Measurements from ENCODE around the gene SH3PXD2B.

Gene SH3PXD2B

DNA sequence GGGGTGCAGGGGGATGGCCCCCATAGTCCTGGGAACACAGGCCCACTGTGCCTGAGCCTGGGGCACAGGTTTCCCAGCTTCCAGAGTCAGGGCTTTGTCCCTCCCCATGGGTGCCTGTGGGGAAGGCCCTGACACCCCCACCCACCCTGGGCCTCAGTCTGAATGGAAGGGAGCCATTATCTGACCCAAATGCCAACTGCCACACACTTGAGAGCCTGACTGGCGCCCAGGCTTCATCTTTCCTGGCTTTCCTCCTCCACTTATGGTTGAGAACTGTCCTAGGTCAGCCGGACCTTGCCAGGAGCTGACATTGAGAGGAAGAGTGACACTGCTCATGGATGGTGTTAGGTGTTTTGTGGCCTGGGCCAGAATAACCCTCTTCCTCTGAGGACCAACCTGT, 24.0 kb downstream of the SH3PXD2B start:
- no peak overlapping the region for H3K4me3 ChIP-seq (ENCODE audit: low read depth in 1 of 2, low read length in 2 of 2)
- no peaks in the 10 kb centered on the region for H3K27me3 ChIP-seq (ENCODE audit: control insufficient read depth in 1 of 2, insufficient read depth in 2 of 2, low read length in 2 of 2)
- peaks cover 45% of the 10 kb centered on the region for H3K4me1 ChIP-seq (ENCODE audit: insufficient read depth, low read length)
- H3K27ac ChIP-seq (ENCODE audit: low read depth, low read length) = peak overlapping the region; percentile 65
- no peaks in the 10 kb centered on the region for H3K36me3 ChIP-seq (ENCODE audit: insufficient read depth, low read length)
- H3K9ac ChIP-seq (ENCODE audit: low read length) = no peak overlapping the region
- no peaks in the 10 kb centered on the region for H3K9me3 ChIP-seq (ENCODE audit: low read length)

DNA sequence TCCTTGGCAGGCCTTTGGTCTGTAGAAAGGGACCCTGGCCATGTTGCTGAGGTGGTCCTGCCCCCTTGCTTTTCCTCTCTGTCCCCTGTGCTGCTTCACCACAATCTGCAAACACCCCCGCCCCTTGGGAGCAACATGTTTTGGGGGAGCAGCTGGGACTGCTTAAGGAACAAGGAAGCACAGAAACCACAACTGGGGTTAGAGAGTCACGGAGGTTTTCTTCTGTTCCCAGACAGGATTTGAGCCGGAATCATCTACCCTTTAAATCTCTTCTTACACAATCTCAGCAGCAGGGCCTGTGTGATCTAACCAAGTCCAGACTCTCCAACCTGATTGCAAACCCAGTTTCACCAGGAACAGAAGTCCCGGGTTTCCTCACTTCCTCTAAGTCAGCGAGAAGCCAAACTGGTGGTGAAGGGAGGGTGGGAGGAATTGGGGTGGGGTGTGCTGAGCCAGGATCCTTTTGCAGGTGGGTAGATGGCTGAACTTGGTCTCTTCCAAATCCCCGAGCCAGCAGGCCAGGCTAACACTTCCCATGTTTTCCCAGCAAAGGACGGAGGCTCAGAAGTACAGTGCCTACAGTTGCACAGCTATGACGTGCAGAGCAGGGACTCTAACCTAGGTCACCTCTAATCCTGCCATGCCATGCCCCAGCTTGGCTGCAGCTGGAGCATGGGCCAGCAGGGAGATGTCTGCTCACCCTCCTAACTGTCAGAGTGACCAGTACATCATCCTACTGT, 25.0 kb downstream of the SH3PXD2B start:
- H3K4me1 ChIP-seq (ENCODE audit: insufficient read depth, low read length) = peaks cover 52% of the 10 kb centered on the region
- H3K27me3 ChIP-seq (ENCODE audit: control insufficient read depth in 1 of 2, insufficient read depth in 2 of 2, low read length in 2 of 2) = no peaks in the 10 kb centered on the region
- no peak overlapping the region for H3K4me3 ChIP-seq (ENCODE audit: low read depth in 1 of 2, low read length in 2 of 2)
- H3K27ac ChIP-seq (ENCODE audit: low read depth, low read length) = peak overlapping the region; percentile 65
- no peak overlapping the region for H3K9ac ChIP-seq (ENCODE audit: low read length)
- H3K9me3 ChIP-seq (ENCODE audit: low read length) = no peaks in the 10 kb centered on the region
- no peaks in the 10 kb centered on the region for H3K36me3 ChIP-seq (ENCODE audit: insufficient read depth, low read length)

DNA sequence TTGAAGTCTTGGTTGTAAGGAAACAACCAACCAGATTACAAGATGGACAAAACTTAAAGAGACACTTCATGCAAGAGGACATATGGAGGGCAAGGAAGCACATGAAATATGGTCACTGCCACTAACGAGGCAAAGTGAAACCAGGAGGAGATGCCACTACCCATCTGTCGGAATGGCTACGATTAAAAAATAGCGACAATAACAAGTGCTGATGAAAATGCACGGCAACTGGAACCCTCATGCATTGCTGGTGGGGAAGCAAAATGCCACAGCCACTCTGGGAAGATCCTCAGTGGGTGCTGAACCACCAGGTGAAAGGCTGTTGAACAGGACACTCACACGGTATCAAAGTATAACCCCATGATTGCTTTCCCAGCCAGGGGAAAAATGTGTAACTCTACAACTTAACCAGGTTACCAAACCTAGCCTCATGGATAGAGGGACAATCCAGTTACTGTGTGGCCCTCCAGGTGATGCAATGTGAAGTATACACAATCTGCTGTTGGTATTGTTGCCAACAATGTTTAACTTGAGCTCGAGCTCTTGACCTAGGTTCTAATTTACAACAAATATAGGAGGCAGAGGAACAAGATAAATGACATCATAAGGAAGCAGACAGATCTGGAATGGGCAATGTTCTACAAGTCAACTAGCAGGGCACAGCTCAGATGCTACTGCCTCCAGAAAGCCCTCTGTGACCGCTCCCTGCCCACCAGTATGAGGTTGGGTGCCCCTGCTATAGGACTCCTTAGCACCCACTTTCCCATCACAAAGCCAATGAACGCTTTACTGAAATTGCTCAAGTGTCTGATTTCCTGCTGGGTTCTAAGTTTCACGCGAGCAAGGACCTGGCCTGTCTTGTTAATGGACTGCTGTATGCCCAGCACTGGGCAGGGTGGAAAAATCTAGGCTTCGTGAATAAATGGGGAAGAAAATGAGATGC, 25.8 kb downstream of the SH3PXD2B start:
- no peaks in the 10 kb centered on the region for H3K27me3 ChIP-seq (ENCODE audit: control insufficient read depth in 1 of 2, insufficient read depth in 2 of 2, low read length in 2 of 2)
- H3K27ac ChIP-seq (ENCODE audit: low read depth, low read length) = no peak overlapping the region
- no peaks in the 10 kb centered on the region for H3K36me3 ChIP-seq (ENCODE audit: insufficient read depth, low read length)
- peaks cover 58% of the 10 kb centered on the region for H3K4me1 ChIP-seq (ENCODE audit: insufficient read depth, low read length)
- no peak overlapping the region for H3K9ac ChIP-seq (ENCODE audit: low read length)
- no peaks in the 10 kb centered on the region for H3K9me3 ChIP-seq (ENCODE audit: low read length)
- H3K4me3 ChIP-seq (ENCODE audit: low read depth in 1 of 2, low read length in 2 of 2) = no peak overlapping the region

DNA sequence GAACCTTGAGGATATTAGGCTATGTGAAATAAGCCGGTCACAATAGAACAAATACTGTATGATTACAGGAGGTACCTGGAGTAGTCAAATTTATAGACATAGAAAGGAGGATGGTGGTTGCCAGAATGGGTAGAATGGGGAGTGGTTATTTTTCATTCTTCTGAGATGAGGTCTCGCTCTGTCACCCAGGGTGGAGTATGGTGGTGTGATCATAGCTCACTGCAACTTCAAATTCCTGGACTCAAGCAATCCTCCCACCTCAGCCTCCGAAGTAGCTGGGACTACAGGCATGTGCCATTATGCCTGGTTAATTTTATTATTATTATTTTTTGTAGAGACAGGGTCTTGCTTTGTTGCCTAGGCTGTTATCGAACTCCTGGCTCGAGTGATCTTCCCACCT, 27.1 kb downstream of the SH3PXD2B start:
- no peaks in the 10 kb centered on the region for H3K9me3 ChIP-seq (ENCODE audit: low read length)
- no peaks in the 10 kb centered on the region for H3K27me3 ChIP-seq (ENCODE audit: control insufficient read depth in 1 of 2, insufficient read depth in 2 of 2, low read length in 2 of 2)
- no peak overlapping the region for H3K4me3 ChIP-seq (ENCODE audit: low read depth in 1 of 2, low read length in 2 of 2)
- no peak overlapping the region for H3K9ac ChIP-seq (ENCODE audit: low read length)
- no peak overlapping the region for H3K27ac ChIP-seq (ENCODE audit: low read depth, low read length)
- no peaks in the 10 kb centered on the region for H3K36me3 ChIP-seq (ENCODE audit: insufficient read depth, low read length)
- peaks cover 58% of the 10 kb centered on the region for H3K4me1 ChIP-seq (ENCODE audit: insufficient read depth, low read length)

DNA sequence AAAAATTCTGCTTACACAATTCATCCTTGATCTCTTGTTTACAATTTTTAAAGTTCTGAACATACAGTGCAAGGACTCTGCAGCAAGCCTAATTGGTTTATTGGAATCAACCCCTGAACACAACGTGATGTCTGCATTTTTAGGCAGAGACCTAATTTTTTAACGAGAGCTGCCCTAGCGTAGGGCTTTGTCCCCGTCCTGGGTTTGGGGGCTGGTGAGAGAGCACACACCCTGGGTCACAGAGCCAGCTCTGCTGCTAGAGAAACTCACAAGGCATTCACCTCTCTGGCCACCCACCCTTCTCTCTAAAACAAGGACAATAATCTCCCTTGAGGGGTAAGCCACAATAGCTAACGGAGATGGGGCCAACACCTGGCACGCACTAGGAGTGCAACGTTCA, 28.2 kb downstream of the SH3PXD2B start:
- H3K9ac ChIP-seq (ENCODE audit: low read length) = no peak overlapping the region
- no peak overlapping the region for H3K4me3 ChIP-seq (ENCODE audit: low read depth in 1 of 2, low read length in 2 of 2)
- H3K27ac ChIP-seq (ENCODE audit: low read depth, low read length) = peak overlapping the region; percentile 63
- peaks cover 6% of the 10 kb centered on the region for H3K36me3 ChIP-seq (ENCODE audit: insufficient read depth, low read length)
- no peaks in the 10 kb centered on the region for H3K9me3 ChIP-seq (ENCODE audit: low read length)
- H3K27me3 ChIP-seq (ENCODE audit: control insufficient read depth in 1 of 2, insufficient read depth in 2 of 2, low read length in 2 of 2) = no peaks in the 10 kb centered on the region
- peaks cover 62% of the 10 kb centered on the region for H3K4me1 ChIP-seq (ENCODE audit: insufficient read depth, low read length)

DNA sequence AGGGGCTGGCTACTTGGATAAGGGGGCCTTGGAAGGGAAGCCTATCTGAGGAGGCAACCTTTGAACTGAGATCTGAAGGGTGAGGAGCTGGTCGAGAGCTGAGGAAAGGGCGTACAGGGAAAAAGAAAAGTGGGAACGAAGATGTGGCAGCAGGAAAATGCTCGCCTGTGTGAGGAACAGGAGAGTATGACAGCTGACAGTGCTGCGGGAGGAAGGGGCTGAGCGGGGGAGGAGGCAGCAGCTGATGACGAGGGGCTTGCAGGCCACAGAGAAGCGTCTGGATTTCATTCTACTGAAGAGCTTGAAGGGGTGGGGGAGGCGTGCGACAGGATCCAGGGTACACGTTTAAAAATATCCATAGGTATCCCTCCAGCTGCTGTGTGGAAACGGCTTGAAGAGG, 28.9 kb downstream of the SH3PXD2B start:
- peaks cover 11% of the 10 kb centered on the region for H3K36me3 ChIP-seq (ENCODE audit: insufficient read depth, low read length)
- H3K9me3 ChIP-seq (ENCODE audit: low read length) = no peaks in the 10 kb centered on the region
- no peak overlapping the region for H3K9ac ChIP-seq (ENCODE audit: low read length)
- peak overlapping the region; percentile 63 for H3K27ac ChIP-seq (ENCODE audit: low read depth, low read length)
- H3K4me3 ChIP-seq (ENCODE audit: low read depth in 1 of 2, low read length in 2 of 2) = no peak overlapping the region
- H3K27me3 ChIP-seq (ENCODE audit: control insufficient read depth in 1 of 2, insufficient read depth in 2 of 2, low read length in 2 of 2) = no peaks in the 10 kb centered on the region
- peaks cover 63% of the 10 kb centered on the region for H3K4me1 ChIP-seq (ENCODE audit: insufficient read depth, low read length)

DNA sequence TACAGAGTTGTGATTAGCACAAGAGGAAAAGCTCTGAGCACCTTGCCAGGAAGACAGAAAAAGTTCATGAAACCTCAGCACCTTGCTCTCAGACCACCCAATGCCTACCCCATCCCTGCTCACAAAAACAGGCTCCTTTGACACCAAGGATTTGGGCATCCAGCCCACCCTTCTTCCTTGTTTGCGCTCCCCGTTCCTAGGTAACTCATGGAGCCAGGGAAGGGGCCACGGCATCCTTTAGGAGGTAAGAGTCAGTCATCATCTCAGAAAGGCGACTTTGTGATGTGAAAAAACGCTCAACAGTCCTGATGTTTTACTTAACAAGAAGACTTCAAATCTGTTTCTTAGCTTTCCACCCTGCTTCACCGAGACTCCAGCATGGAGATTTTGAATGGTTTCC, 29.5 kb downstream of the SH3PXD2B start:
- H3K27ac ChIP-seq (ENCODE audit: low read depth, low read length) = no peak overlapping the region
- no peak overlapping the region for H3K9ac ChIP-seq (ENCODE audit: low read length)
- H3K4me1 ChIP-seq (ENCODE audit: insufficient read depth, low read length) = peaks cover 63% of the 10 kb centered on the region
- H3K27me3 ChIP-seq (ENCODE audit: control insufficient read depth in 1 of 2, insufficient read depth in 2 of 2, low read length in 2 of 2) = no peaks in the 10 kb centered on the region
- no peak overlapping the region for H3K4me3 ChIP-seq (ENCODE audit: low read depth in 1 of 2, low read length in 2 of 2)
- H3K9me3 ChIP-seq (ENCODE audit: low read length) = no peaks in the 10 kb centered on the region
- H3K36me3 ChIP-seq (ENCODE audit: insufficient read depth, low read length) = peaks cover 11% of the 10 kb centered on the region

DNA sequence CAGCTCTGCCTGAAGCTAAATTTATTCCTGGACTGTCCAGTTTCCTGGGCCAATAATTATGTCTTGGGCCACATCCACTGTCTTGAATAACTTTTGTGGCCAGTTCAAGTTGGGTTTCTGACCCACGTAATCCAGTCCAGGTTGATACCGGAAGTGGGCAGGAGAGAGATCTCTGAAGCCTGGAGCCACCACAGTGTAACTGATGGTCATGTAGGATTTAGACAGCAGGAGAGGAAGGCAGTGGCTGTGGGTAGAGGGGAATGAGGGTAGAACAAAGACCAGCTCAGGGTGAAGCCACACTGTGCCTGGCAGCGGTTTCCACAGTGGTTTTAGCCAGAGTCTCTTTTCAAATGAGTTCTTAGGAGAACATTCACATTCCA, 30.2 kb downstream of the SH3PXD2B start:
- no peak overlapping the region for H3K27ac ChIP-seq (ENCODE audit: low read depth, low read length)
- H3K9ac ChIP-seq (ENCODE audit: low read length) = no peak overlapping the region
- no peak overlapping the region for H3K4me3 ChIP-seq (ENCODE audit: low read depth in 1 of 2, low read length in 2 of 2)
- H3K36me3 ChIP-seq (ENCODE audit: insufficient read depth, low read length) = peaks cover 11% of the 10 kb centered on the region
- no peaks in the 10 kb centered on the region for H3K27me3 ChIP-seq (ENCODE audit: control insufficient read depth in 1 of 2, insufficient read depth in 2 of 2, low read length in 2 of 2)
- H3K9me3 ChIP-seq (ENCODE audit: low read length) = no peaks in the 10 kb centered on the region
- peaks cover 65% of the 10 kb centered on the region for H3K4me1 ChIP-seq (ENCODE audit: insufficient read depth, low read length)

DNA sequence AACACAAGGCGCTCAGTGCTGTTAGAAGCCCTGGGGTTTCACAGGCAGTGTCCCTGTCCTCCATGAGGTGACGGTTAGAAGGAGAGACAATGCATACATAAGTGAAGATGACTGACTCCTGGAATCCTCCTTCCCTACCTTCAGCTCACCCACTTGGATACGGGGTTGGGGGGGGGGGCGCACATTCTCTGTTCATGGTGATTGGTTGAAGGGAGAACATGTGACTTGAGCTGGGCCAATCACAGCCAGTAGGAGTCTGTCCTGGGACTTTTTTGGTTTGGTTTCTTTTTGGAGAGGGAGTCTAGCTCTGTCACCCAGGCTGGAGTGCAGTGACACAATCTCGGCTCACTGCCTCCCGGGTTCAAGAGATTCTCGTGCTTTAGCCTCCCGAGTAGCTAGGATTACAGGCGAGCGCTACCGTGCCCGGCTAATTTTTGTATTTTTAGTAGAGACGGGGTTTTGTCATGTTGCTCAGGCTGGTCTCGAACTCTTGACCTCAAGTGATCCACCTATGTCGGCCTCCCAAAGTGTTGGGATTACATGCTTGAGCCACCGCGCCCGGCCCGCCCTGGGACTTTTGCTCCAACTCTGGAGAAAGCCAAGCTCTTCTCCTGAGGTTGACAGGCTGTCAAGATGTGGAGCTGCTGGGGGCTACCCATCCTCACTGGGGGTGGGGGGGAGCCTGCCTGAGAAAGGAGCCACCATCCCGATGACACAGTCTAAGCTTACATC, 30.8 kb downstream of the SH3PXD2B start:
- Histone ChIP-seq H3K4me3 (ENCODE audit: low read depth in 1 of 2, low read length in 2 of 2) (no peak overlapping the region), H3K9ac (ENCODE audit: low read length) (no peak overlapping the region), H3K4me1 (ENCODE audit: insufficient read depth, low read length) (peaks cover 65% of the 10 kb centered on the region), H3K9me3 (ENCODE audit: low read length) (no peaks in the 10 kb centered on the region), H3K27me3 (ENCODE audit: control insufficient read depth in 1 of 2, insufficient read depth in 2 of 2, low read length in 2 of 2) (no peaks in the 10 kb centered on the region), H3K36me3 (ENCODE audit: insufficient read depth, low read length) (peaks cover 11% of the 10 kb centered on the region), H3K27ac (ENCODE audit: low read depth, low read length) (no peak overlapping the region)

DNA sequence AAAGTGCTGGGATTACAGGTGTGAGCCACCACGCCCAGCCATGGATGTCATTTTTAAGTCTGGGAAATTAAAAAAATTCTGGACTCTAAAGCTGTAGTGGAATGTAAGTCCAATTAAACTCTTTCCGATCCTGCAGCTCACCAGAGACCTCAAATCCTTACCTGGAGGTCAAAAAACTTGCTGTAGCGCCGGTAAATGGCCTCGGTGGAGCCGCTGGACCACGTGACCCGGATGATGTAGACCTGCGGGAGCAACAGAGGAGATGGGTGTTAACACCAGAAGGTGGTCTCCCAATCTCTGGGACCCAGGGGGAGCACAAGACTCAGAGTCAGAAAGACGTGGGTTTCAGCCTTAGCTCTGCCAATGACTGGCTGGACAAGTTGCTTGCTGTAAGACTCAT, 32.1 kb downstream of the SH3PXD2B start:
- no peaks in the 10 kb centered on the region for H3K27me3 ChIP-seq (ENCODE audit: control insufficient read depth in 1 of 2, insufficient read depth in 2 of 2, low read length in 2 of 2)
- H3K4me3 ChIP-seq (ENCODE audit: low read depth in 1 of 2, low read length in 2 of 2) = no peak overlapping the region
- H3K9ac ChIP-seq (ENCODE audit: low read length) = no peak overlapping the region
- H3K27ac ChIP-seq (ENCODE audit: low read depth, low read length) = no peak overlapping the region
- no peaks in the 10 kb centered on the region for H3K9me3 ChIP-seq (ENCODE audit: low read length)
- H3K4me1 ChIP-seq (ENCODE audit: insufficient read depth, low read length) = peaks cover 74% of the 10 kb centered on the region
- H3K36me3 ChIP-seq (ENCODE audit: insufficient read depth, low read length) = peaks cover 11% of the 10 kb centered on the region

DNA sequence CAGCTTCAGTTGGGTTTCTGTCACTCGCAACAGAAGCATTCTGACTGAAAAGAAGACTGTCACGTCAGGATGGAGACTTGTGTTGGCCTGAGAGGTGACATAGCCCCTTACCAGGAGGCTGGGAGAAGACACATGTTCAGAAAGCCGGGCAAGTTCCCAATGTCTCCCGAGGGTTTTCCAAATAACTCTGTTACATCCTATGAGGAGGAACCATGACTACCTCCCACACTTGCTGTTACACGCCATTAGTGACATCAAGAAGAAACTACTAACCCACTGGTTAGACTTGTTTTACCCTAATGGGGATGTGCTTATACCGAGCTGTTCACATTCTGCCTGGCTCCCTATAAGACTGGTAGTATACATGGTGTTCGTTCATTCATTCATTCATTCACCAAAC, 33.3 kb downstream of the SH3PXD2B start:
- Histone ChIP-seq H3K9ac (ENCODE audit: low read length) (no peak overlapping the region), H3K4me1 (ENCODE audit: insufficient read depth, low read length) (peaks cover 68% of the 10 kb centered on the region), H3K36me3 (ENCODE audit: insufficient read depth, low read length) (peaks cover 11% of the 10 kb centered on the region), H3K27me3 (ENCODE audit: control insufficient read depth in 1 of 2, insufficient read depth in 2 of 2, low read length in 2 of 2) (no peaks in the 10 kb centered on the region), H3K4me3 (ENCODE audit: low read depth in 1 of 2, low read length in 2 of 2) (no peak overlapping the region), H3K27ac (ENCODE audit: low read depth, low read length) (peak overlapping the region; percentile 37), H3K9me3 (ENCODE audit: low read length) (no peaks in the 10 kb centered on the region)
